Ishikawa (cell line): ENCODE data around the gene TSC1.

ENCODE experiments used
- CEBPB ChIP-seq: IDR thresholded peaks from 2 replicates; pipeline ENCODE4 v1.6.1; 2012
- CREB1 ChIP-seq: IDR thresholded peaks from 2 replicates; pipeline ENCODE4 v1.6.1; 2012; ENCODE audit warnings: low read depth
- EGR1 ChIP-seq: IDR thresholded peaks from 2 replicates; pipeline ENCODE4 v1.6.1; 2012
- EP300 ChIP-seq: IDR thresholded peaks from 2 replicates; pipeline ENCODE4 v1.6.1; 2012; ENCODE audit warnings: borderline replicate concordance
- FOXM1 ChIP-seq: IDR thresholded peaks from 2 replicates; pipeline ENCODE4 v1.6.1; 2012; ENCODE audit warnings: low read depth, borderline replicate concordance
- RAD21 ChIP-seq: IDR thresholded peaks from 2 replicates; pipeline ENCODE4 v1.6.1; 2012; ENCODE audit warnings: low read depth
- TAF1 ChIP-seq: IDR thresholded peaks from 2 replicates; pipeline ENCODE4 v1.6.1; 2012; ENCODE audit warnings: low read depth, mild to moderate bottlenecking
- TCF12 ChIP-seq: IDR thresholded peaks from 2 replicates; pipeline ENCODE4 v1.6.1; 2012; ENCODE audit warnings: low read depth
- TEAD4 ChIP-seq: IDR thresholded peaks from 2 replicates; pipeline ENCODE4 v1.6.1; 2012
- YY1 ChIP-seq: IDR thresholded peaks from 2 replicates; pipeline ENCODE4 v1.6.1; 2012; ENCODE audit warnings: low read depth
- TF ChIP-seq, protein P1 (sequence below): IDR thresholded peaks from 2 replicates; pipeline ENCODE4 v1.6.1; 2012
- TF ChIP-seq, protein P2 (sequence below): IDR thresholded peaks from 2 replicates; pipeline ENCODE4 v1.6.1; 2012
- TF ChIP-seq, protein P3 (sequence below): IDR thresholded peaks from 2 replicates; pipeline ENCODE4 v1.6.1; 2012; ENCODE audit warnings: low read depth, mild to moderate bottlenecking

DNA sequence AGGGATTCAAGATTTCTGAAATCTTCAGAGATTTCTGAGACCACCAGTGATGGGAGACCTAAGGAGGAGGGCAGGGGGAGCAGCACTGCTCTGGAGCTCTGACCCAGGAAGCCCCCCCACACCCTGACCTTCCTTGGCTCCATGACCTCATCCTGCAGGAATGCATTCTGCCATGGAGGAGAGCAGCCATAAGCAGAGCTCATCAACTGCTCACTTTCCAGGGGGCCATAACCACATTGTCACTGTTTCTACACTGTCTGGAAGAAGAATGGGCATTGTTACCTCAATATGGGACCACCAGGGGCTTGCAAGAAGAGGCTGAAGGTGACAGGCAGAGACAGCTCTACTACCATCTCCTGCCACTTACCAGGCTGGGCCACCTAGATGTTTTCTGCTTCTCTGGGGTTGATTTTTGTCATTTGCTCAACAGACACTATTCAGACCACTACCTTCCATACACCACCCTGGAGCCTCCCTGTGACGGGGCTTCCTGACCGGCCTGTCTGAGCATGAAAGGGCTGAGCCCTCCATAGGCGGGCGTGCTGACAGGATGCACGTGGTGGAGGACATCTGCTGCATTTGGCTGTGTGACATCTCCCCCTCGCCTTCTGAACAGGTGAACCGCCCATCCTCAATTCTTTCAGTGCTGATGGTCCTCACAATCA, 2.3 kb upstream of the TSC1 start:
- TF ChIP-seq YY1: 0 out of 2 replicates have a peak, but pooled peaks have one; percentile 42
- TF ChIP-seq, protein P1, sequence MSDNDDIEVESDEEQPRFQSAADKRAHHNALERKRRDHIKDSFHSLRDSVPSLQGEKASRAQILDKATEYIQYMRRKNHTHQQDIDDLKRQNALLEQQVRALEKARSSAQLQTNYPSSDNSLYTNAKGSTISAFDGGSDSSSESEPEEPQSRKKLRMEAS: no peak
- no peak for TF ChIP-seq FOXM1
- TF ChIP-seq EP300: no peak
- TF ChIP-seq, protein P2, sequence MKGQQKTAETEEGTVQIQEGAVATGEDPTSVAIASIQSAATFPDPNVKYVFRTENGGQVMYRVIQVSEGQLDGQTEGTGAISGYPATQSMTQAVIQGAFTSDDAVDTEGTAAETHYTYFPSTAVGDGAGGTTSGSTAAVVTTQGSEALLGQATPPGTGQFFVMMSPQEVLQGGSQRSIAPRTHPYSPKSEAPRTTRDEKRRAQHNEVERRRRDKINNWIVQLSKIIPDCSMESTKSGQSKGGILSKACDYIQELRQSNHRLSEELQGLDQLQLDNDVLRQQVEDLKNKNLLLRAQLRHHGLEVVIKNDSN: no peak
- no peak for TF ChIP-seq CEBPB
- TF ChIP-seq, protein P3, sequence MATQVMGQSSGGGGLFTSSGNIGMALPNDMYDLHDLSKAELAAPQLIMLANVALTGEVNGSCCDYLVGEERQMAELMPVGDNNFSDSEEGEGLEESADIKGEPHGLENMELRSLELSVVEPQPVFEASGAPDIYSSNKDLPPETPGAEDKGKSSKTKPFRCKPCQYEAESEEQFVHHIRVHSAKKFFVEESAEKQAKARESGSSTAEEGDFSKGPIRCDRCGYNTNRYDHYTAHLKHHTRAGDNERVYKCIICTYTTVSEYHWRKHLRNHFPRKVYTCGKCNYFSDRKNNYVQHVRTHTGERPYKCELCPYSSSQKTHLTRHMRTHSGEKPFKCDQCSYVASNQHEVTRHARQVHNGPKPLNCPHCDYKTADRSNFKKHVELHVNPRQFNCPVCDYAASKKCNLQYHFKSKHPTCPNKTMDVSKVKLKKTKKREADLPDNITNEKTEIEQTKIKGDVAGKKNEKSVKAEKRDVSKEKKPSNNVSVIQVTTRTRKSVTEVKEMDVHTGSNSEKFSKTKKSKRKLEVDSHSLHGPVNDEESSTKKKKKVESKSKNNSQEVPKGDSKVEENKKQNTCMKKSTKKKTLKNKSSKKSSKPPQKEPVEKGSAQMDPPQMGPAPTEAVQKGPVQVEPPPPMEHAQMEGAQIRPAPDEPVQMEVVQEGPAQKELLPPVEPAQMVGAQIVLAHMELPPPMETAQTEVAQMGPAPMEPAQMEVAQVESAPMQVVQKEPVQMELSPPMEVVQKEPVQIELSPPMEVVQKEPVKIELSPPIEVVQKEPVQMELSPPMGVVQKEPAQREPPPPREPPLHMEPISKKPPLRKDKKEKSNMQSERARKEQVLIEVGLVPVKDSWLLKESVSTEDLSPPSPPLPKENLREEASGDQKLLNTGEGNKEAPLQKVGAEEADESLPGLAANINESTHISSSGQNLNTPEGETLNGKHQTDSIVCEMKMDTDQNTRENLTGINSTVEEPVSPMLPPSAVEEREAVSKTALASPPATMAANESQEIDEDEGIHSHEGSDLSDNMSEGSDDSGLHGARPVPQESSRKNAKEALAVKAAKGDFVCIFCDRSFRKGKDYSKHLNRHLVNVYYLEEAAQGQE: no peak
- no peak for TF ChIP-seq CREB1
- TF ChIP-seq EGR1: no peak
- no peak for TF ChIP-seq RAD21
- TF ChIP-seq TCF12: no peak
- no peak for TF ChIP-seq TAF1
- peak; percentile 75 for TF ChIP-seq TEAD4
